ENCODE measurements around the gene NANOS2. TPM values are rescaled to one million over a fixed set of nuclear protein-coding genes. Genes with fewer than 3 reads are reported as not detected.

The NANOS2 gene
- not detected in 2 replicates for total RNA-seq (2014; rRNA removed)
- not detected for Bru-seq, nascent RNA
- BruChase-seq, experiment 1, labeled RNA remaining after a 6-hour chase: not detected
- BruChase-seq, experiment 2, labeled RNA remaining after a 2-hour chase: not detected
- long read RNA-seq: 0 reads

DNA sequence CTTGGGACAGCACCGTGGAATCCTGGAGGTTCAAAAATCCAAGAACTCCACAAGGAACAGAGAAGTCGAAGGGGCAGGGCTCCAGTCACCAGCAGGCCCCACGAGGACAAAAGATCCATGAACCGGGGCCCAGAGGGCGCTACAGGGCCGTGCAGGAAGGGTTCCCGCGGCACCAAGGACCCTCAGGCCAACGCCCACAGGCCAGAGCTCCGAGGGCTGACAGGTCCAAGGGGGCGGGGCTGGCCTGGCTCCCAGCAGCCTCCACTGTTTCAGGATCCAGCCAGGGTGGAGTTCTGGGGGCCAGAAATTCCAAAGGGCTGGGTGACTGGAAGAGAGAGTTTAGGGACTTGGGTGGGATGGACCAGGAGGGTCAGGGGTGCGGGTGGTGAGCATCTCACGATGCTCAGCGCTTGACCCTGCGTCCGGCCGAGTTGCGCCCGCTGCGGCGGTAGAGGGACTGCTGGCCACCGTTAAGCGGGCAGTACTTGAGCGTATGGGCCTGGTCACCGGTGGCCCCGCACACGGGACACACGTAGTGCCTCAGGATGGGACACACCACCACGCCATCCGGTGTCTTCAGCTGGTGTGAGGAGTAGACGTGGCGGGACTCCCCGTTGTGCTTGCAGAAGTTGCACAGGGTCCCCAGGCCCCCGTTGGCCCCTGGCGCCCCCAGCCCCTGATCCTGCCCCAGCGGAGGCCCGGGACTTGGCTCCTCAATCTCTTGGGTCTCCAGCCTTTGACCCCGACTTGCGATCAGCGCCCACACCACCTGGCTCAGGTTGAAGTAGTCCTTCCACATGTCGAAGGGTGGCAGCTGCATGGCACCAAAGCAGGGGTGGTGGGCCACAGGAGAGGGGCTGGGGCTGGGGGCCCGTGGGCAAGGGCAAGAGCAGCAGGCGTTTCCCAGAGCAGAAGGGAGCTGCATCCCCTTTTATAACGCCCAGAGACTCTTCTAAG, at the start of gene NANOS2:
Gene NANOS2, minus strand, starts transcription at position 905 of the 957 bp plus-strand sequence. Its CDS starts 85 bp downstream, at position 820.
- Histone ChIP-seq H3K9ac (ENCODE audit: low read length) (no peak within 1 kb of the TSS), H3K27ac (ENCODE audit: low read length) (no peak within 1 kb of the TSS), H3K4me2 (ENCODE audit: low read length) (no peak within 1 kb of the TSS), H3K9me3 (ENCODE audit: low read length) (no peaks in the 10 kb centered on the region), H3K4me3 (ENCODE audit: low read length) (no peak within 1 kb of the TSS), H3K27me3 (ENCODE audit: low read length) (no peaks in the 10 kb centered on the region), H3F3A (ENCODE audit: low read length, unreplicated experiment) (no peaks in the 10 kb centered on the region), H4K20me1 (ENCODE audit: low read length) (no peaks in the 10 kb centered on the region), H3K36me3 (ENCODE audit: low read depth, low read length) (no peaks in the 10 kb centered on the region), H3K9me2 (replicated peaks; ENCODE audit: low read length) (no peaks in the 10 kb centered on the region), H3K4me1 (ENCODE audit: insufficient read depth, low read length) (no peaks in the 10 kb centered on the region), H2AFZ (ENCODE audit: low read length) (no peak within 1 kb of the TSS), H3K79me2 (ENCODE audit: low read length) (no peaks in the 10 kb centered on the region)
- no peak for ATAC-seq
- CTCF ChIA-PET: no interaction called here
- DNase-seq: peak; percentile 13
- TF ChIP-seq EZH2 (IDR thresholded peaks at IDR 0.05; ENCODE audit: low read length, unreplicated experiment) (no peak), EZH2phosphoT487 (IDR thresholded peaks at IDR 0.05; ENCODE audit: borderline replicate concordance, low read length) (no peak)
- TF ChIP-seq, protein P1, sequence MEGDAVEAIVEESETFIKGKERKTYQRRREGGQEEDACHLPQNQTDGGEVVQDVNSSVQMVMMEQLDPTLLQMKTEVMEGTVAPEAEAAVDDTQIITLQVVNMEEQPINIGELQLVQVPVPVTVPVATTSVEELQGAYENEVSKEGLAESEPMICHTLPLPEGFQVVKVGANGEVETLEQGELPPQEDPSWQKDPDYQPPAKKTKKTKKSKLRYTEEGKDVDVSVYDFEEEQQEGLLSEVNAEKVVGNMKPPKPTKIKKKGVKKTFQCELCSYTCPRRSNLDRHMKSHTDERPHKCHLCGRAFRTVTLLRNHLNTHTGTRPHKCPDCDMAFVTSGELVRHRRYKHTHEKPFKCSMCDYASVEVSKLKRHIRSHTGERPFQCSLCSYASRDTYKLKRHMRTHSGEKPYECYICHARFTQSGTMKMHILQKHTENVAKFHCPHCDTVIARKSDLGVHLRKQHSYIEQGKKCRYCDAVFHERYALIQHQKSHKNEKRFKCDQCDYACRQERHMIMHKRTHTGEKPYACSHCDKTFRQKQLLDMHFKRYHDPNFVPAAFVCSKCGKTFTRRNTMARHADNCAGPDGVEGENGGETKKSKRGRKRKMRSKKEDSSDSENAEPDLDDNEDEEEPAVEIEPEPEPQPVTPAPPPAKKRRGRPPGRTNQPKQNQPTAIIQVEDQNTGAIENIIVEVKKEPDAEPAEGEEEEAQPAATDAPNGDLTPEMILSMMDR (conservative IDR thresholded peaks at IDR 0.05; ENCODE audit: low read depth, low read length): peak; percentile 28; the same call in 1 of the 2 replicates
- POLR2A ChIA-PET (ENCODE audit: unreplicated experiment): no interaction called here
- no TSS peak for BruUV-seq (replicated peaks)
- intact Hi-C loops (cut with micrococcal nuclease): no loop called here

DNA sequence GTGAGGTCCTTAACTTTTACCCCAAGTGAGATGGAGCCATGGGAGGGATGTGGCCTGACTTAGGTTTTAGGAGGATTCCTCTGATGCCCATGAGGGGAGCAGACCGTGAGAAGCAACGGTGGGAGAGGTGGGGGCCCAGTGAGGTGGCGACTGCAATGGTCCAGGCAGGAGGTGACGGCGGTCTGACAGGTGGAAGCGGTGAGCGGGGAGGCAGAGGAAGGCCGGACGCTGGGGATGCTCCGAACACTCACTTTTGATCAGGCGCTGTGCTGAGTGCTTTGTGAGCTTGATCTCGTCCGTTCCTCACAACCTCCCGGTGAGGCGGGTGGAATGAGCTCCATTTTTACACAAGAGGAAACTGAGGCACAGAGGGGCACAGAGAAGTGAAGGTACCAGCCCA, 47.4 kb upstream of the NANOS2 start:
- ATAC-seq: no peak
- Histone ChIP-seq H3K4me3 (ENCODE audit: low read length) (no peak overlapping the region), H3K36me3 (ENCODE audit: low read depth, low read length) (no peaks in the 10 kb centered on the region), H3K4me1 (ENCODE audit: insufficient read depth, low read length) (peaks cover 11% of the 10 kb centered on the region), H2AFZ (ENCODE audit: low read length) (no peak overlapping the region), H3F3A (ENCODE audit: low read length, unreplicated experiment) (no peaks in the 10 kb centered on the region), H3K27ac (ENCODE audit: low read length) (no peak overlapping the region), H4K20me1 (ENCODE audit: low read length) (no peaks in the 10 kb centered on the region), H3K27me3 (ENCODE audit: low read length) (0 out of 2 replicates have a peak, but pooled peaks cover 9% of the 10 kb centered on the region), H3K79me2 (ENCODE audit: low read length) (no peaks in the 10 kb centered on the region), H3K4me2 (ENCODE audit: low read length) (no peak overlapping the region), H3K9me2 (replicated peaks; ENCODE audit: low read length) (no peaks in the 10 kb centered on the region), H3K9me3 (ENCODE audit: low read length) (no peaks in the 10 kb centered on the region), H3K9ac (ENCODE audit: low read length) (no peak overlapping the region)
- DNase-seq: no peak
- intact Hi-C loops (cut with micrococcal nuclease): no loop called here
- CTCF ChIA-PET: no interaction called here
- BruUV-seq (replicated peaks): no TSS peak
- no peak for TF ChIP-seq EZH2phosphoT487 (IDR thresholded peaks at IDR 0.05; ENCODE audit: borderline replicate concordance, low read length)
- TF ChIP-seq, protein P1 (conservative IDR thresholded peaks at IDR 0.05; ENCODE audit: low read depth, low read length): no peak
- no peak for TF ChIP-seq EZH2 (IDR thresholded peaks at IDR 0.05; ENCODE audit: low read length, unreplicated experiment)
- POLR2A ChIA-PET (ENCODE audit: unreplicated experiment): no interaction called here
